CD4-positive, alpha-beta T cell treated with Interleukin-10 for 1 hour (primary cell): ENCODE data around the gene SFSWAP.
"Not testable (repeated sequence)": the region's sequence is repeated elsewhere in the genome, so short reads cannot be mapped to it uniquely, and the experiment has no call there.

Experiments
- DNase-seq: peaks from one replicate; pipeline ENCODE4 v3.0.0-alpha.2; 2020

SFSWAP gene

GRCh38 chr12:131794061-131794460 lies 83.2 kb downstream of the SFSWAP start:
- no peak for DNase-seq

DNA sequence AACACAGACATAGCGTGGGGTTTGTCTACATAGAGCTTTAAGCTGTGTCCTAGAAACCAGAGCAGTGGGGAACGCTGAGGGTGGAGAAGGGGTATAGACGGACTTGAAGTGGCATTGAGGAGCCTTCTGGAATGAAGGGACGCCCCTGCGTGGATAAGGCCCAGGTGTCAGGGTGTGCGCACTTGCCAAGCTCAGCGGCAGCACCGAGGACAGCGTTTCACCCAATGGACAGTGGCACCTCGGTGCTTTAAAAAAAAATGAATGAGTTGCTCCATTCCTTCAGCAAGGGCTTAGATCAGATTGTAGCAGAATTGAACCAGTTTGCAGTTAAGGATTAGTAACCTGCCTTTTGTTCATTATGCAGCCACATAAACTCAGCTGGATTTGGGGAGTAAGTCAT lies 83.7 kb downstream of the SFSWAP start:
- no peak for DNase-seq

DNA sequence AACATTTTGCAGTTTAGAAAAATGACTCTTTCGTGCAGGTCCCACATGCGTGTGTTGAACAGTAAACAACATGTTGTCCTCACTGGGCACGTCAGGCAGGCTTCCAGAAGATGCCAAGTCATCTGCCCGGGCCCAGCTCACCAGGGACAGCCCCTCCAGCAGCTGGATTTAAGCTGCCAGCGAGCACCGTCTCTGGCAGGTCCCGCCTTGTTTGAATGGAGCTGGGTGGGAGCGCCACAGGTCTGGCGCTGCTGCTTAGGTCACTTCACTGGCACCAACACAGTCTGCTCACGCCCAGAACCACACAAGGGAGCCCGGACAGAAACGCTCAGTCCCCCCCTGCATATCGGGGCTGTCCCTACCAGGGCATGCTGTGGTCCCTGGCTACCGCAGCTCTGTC lies 84.2 kb downstream of the SFSWAP start:
- no peak for DNase-seq

GRCh38 chr12:131795690-131796410 lies 85.0 kb downstream of the SFSWAP start:
- DNase-seq: no peak

- no peak for DNase-seq
Observed at GRCh38 chr12:131796411-131796736, 85.5 kb downstream of the SFSWAP start.

DNA sequence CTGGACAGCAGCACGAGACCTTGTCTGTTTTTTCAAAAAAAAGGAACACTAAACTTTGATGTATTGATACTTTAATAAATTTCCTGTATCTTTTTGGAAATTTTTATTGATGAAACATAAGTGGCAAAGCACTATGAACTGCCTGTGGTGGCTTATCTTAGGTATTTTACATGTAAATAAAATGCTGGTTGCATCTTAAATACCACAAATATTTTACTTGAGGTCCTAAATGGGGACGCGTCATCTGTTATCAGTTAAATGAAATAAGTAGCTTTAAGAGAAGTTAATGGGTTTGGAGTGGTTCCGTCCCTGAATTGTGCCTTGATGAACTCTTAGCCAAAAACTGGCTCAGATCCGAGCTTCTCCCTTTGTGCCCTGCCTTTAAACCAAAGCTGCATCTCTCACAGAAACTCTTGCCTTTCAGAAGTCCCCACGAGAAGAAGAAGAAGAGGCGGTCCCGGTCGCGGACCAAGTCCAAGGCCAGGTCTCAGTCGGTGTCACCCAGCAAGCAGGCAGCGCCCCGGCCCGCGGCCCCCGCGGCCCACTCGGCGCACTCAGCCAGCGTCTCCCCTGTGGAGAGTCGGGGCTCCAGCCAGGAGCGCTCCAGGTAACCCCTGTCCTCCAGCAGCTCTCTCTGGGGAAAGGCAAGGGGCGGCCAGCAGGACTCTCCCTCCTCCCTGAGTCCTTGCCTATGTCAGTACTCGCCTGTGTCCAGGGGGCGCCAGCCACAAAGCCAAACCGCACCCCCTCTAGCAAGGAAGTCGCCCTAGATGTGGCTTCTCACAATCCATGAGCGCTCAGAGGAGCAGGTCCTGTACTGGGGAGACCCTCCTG lies 86.1 kb downstream of the SFSWAP start:
- no peak for DNase-seq

DNA sequence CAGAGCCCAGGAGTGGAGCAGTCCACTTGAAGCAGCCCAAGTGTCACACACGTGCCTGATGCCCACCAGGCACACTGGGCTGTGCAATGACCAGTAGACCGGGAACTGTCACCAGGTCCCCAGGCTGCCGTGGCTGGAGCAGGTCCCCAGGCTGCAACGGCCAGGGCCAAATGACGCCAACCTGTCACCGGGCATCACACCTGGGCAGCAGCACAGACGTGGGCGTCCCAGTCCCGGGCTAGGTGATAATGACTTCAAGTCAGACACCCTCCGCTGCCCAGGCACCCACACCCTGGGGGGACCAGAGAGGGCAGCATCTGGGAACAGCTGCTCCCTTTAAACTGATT lies 86.7 kb downstream of the SFSWAP start:
- DNase-seq: no peak

GRCh38 chr12:131799195-131799594 lies 88.3 kb downstream of the SFSWAP start:
- DNase-seq: no peak

DNA sequence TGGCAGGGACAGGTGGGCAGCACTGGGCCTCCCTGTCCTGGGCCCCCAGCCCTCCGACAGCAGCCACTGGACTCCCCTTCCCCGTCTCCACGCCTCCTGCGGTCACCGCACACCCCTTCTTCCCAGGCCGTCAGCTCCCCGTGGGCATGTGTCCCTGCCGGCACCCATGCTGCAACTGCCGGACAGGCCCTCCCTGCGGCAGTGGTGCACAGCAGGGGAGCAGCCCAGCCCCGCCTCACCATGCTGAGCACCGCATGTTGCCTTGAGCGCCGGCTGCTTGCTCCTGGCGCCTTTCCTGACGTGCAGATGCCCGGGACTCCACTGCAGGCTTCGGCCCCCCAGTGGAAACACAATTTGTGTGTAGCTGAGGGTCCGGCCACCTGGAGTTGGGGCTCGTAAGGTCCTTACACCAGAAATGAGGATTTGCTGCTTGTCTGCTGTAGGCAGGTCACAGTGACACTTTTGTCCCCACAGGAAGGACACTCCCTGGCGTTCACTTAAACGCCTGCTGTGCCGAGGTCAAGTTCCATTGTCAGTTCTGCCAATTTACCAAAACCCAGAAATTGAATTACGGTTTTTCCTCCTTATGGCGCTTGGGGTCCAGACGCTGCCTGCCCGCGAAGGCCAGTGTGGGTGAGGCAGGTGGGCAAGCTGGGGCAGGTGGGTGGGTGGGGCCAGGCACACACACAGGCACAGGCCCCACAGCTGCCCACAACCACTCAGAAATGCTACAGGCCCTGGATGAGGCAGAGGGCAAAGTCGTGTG lies 89.1 kb downstream of the SFSWAP start:
- DNase-seq: no peak

GRCh38 chr12:131800594-131801135 lies 89.8 kb downstream of the SFSWAP start:
- no peak for DNase-seq

- DNase-seq: no peak
Observed at GRCh38 chr12:131801254-131801866, 90.5 kb downstream of the SFSWAP start.

- no peak for DNase-seq
Observed at GRCh38 chr12:131803961-131804521, 93.2 kb downstream of the SFSWAP start.

DNA sequence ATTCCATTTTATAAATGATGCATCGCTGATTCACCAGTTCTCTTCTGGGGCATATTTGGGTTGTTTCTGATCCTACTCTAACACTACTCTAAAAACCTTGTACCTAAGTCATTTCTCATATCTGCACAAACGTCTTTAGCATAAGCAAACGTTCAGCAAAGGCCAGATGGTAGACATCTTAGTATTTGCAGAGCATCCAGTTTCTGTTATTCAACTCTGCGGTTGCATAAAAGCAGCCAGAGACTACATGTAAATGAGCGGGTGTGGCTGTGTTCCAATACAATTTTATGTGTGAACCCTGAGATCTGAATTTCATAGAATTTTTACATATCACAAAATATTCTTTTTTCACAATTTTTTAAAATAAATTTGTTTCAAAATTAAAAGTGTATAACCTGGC lies 94.5 kb downstream of the SFSWAP start:
- no peak for DNase-seq

- DNase-seq: no peak
Observed at GRCh38 chr12:131806674-131807073, 95.8 kb downstream of the SFSWAP start.

GRCh38 chr12:131808744-131809371 lies 98.0 kb downstream of the SFSWAP start:
- peak; percentile 20 for DNase-seq

GRCh38 chr12:131809476-131810254 lies 98.8 kb downstream of the SFSWAP start:
- DNase-seq: not testable (repeated sequence)

- DNase-seq: no peak
Observed at GRCh38 chr12:131810726-131811125, 99.8 kb downstream of the SFSWAP start.

GRCh38 chr12:131815131-131815530 lies 104.2 kb downstream of the SFSWAP start:
- DNase-seq: no peak

DNA sequence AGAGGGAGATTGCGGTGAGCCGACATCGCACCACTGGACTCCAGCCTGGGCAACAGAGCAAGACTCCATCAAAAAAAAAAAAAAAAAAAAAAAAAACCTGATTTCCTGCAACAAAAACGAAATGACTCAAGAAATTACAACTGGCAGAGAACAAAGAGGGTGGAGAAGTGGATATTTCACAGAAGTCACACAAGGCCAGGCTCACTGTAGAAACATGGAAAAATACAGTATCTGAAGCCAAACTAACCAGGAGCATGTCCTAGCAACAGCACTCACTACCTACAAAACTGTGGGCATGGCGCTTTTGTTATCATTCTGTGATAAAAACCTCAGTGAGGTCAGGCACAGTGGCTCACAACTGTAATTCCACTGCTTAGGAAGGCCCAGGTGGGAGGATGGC lies 105.6 kb downstream of the SFSWAP start:
- no peak for DNase-seq

- no peak for DNase-seq
Observed at GRCh38 chr12:131817241-131817640, 106.4 kb downstream of the SFSWAP start.

- no peak for DNase-seq
Observed at GRCh38 chr12:131818821-131819585, 108.1 kb downstream of the SFSWAP start.
